H1 (cell line): Measurements from ENCODE around the gene CACNG4. TPM values are rescaled to one million over a fixed set of nuclear protein-coding genes. Genes with fewer than 3 reads are reported as not detected.

ENCODE experiments used
- RNF2 ChIP-seq: fragments of 200-900, 300-1000 bp; sonication (generic); IDR thresholded peaks from 2 replicates; pipeline ENCODE4 v1.7.1; 2016; ENCODE audit warnings: borderline replicate concordance, low read depth, mild to moderate bottlenecking, antibody characterized with exemption, low read length; ENCODE audit not compliant: poor library complexity, severe bottlenecking; ENCODE audit errors: missing control alignments
- polyA plus RNA-seq, 7 experiments: library from polyadenylated mRNA; depleted of rRNA in 3 of 7; stranded (reverse) in 5 of 7; unstranded in 2 of 7; fragments of >200 nt in 5 of 7; fragments of 200-250 nt in 2 of 7; gene quantifications; 1 replicate in 5 of 7; 2 replicates in 1 of 7; 4 replicates in 1 of 7; pipeline versions ENCODE4 v1.2.1 to v1.2.3, GENCODE V29; 2011 to 2013; ENCODE audit warnings: missing spikeins in 2 of 7, mixed read lengths in 2 of 7
- total RNA-seq: library from RNA; stranded (reverse); fragmentation: NEBNext Ultra II Directional; extraction: Animal tissue kit (Norgen Biotek cat#: 25700); gene quantifications from 2 replicates; pipeline ENCODE4 v1.2.1, GENCODE V29; 2021

Gene CACNG4
- total and polyA plus RNA-seq, 2 of the 8 experiments (the other 6 are each of a cell fraction or from before 2014, with no cell fraction given): 3.6 to 5.6 TPM

- TF ChIP-seq RNF2: no peak
Measured at GRCh38 chr17:66941249-66941648, 23.3 kb upstream of the CACNG4 start (continued).
